Heart right ventricle (tissue), 16 donors: ENCODE data around the gene TGDS. TPM values are rescaled to one million over a fixed set of nuclear protein-coding genes. Genes with fewer than 3 reads are reported as not detected.

Source experiments
- ATAC-seq, 8 donors: fragments of 200-7000 bp; cut with Tn5 transposase; one replicate each; pipeline ENCODE4 v1.9.1; 2020; ENCODE audit warnings: mild to moderate bottlenecking in 8 of 8, moderate library complexity in 8 of 8, moderate number of reproducible peaks in 1 of 8
- DNase-seq, 2 donors: peaks; one replicate each; pipeline ENCODE4 v3.0.0-alpha.2; 2020
- H3K27ac ChIP-seq, 10 donors: fragments of 200-600 bp; sonication (generic) in 2 of 10; one replicate each; pipeline versions ENCODE4 v1.5.0 to v1.8.0; 2020 to 2022; ENCODE audit warnings: mild to moderate bottlenecking in 3 of 10
- H3K27me3 ChIP-seq, 7 donors: fragments of 200-600 bp; one replicate each; pipeline ENCODE4 v1.8.0; 2021 to 2022; ENCODE audit warnings: mild to moderate bottlenecking in 2 of 7
- H3K36me3 ChIP-seq, 9 donors: fragments of 200-600 bp; sonication (generic) in 1 of 9; one replicate each; pipeline versions ENCODE4 v1.5.0 to v1.8.0; 2020 to 2022; ENCODE audit warnings: mild to moderate bottlenecking in 2 of 9
- H3K4me1 ChIP-seq, 9 donors: fragments of 200-600 bp; sonication (generic) in 1 of 9; one replicate each; pipeline versions ENCODE4 v1.5.0 to v1.8.0; 2020 to 2022; ENCODE audit warnings: mild to moderate bottlenecking in 4 of 9
- H3K4me3 ChIP-seq, 10 donors: fragments of 200-600 bp; sonication (generic) in 2 of 10; one replicate each; pipeline versions ENCODE4 v1.5.0 to v1.8.0; 2020 to 2022; ENCODE audit warnings: mild to moderate bottlenecking in 7 of 10, moderate library complexity in 2 of 10
- H3K9me3 ChIP-seq, 11 donors: fragments of 200-600 bp in 10 of 11; sonication (generic) in 2 of 11; one replicate each; pipeline versions ENCODE4 v1.5.0 to v1.8.0; 2013 to 2022; ENCODE audit warnings: mild to moderate bottlenecking in 2 of 11, control low read depth in 1 of 11, moderate library complexity in 1 of 11
- CTCF ChIP-seq, 9 donors: fragments of 200-600 bp; sonication (generic) in 2 of 9; IDR thresholded peaks; one replicate each; pipeline versions ENCODE4 v1.5.0 to v1.8.0; 2021 to 2022; ENCODE audit warnings: antibody characterized with exemption in 9 of 9, mild to moderate bottlenecking in 5 of 9, moderate library complexity in 1 of 9
- WGBS, 2 donors: extraction: QIAGEN DNeasy Blood & Tissue Kit; methylation state at CpG; one replicate each; pipeline ENCODE4 v1.1.7; 2013; ENCODE audit warnings: inconsistent platforms in 1 of 2; 5-methylcytosine and 5-hydroxymethylcytosine counted together
- intact Hi-C, 10 donors: fragments of 100-400 bp; cut with DNase I; formaldehyde crosslinking; loops; one replicate each; pipeline versions ENCODE4 v1.11.1 to v1.14.2; 2022
- polyA plus RNA-seq, 2 donors: library from polyadenylated mRNA; stranded (reverse); fragments of 200-250 nt; gene quantifications; one replicate each; pipeline ENCODE4 v1.2.3, GENCODE V29; 2013
- total RNA-seq, 10 donors: library from RNA; stranded (reverse); fragmentation: NEBNext Ultra II Directional in 3 of 10; extraction: Animal tissue kit (Norgen Biotek cat#: 25700) in 3 of 10; gene quantifications; one replicate each; pipeline versions ENCODE4 v1.2.1 to v1.2.4, GENCODE V29; 2021 to 2023
- donor health status: Arrhythmogenic right ventricular cardiomyopathy.
- donor health status: ischemic (EF 13 %, LVEDD 7.1; RV severe dilation, severe dysfunction).
- donor health status: healthy with polysubstance abuse.
- donor health status: DM: no; HTN: yes; CAD: no.
- donor health status: DM: no; HTN: no; CAD: no.
- donor health status: ischemic (EF 25% LVEDD 6.9; RV normal size, moderate dysfunction).
- donor health status: ischemic (EF 25% LVEDD 5.7; RV mildly dilated, moderate dysfunction).
- donor health status: healthy.
- donor health status: DM: yes; HTN: yes; CAD: no.
- donor health status: Ischemic cardiomyopathy.
- donor health status: ischemic (EF 35%, LVEDD 5.7; RV mildly dilated, moderate dysfunction).
- donor health status: nonischemic (EF 11% LVEDD 7.7; RV severe dilation, severe dysfunction).
- donor health status: DM: yes; HTN: yes; CAD: no.
- donor health status: PGD.
- donor health status: ischemic (EF 29% LVEDD 5.4; RV normal size, mild dysfunction).
- donor health status: nonischemic (EF 23%, LVEDD 6.1; RV moderate dilation, normal function).

The TGDS gene
- total and polyA plus RNA-seq, 12 donors, result 3.3 to 7.3 (median 4.5) TPM

GRCh38 chr13:94583926-94584325 lies 12.0 kb downstream of the TGDS start:
- no peak for TF ChIP-seq CTCF (IDR thresholded peaks at IDR 0.05)
- no peaks in the 10 kb centered on the region for H3K27me3 ChIP-seq
- H3K27ac ChIP-seq, result no peak overlapping the region
- intact Hi-C loops, result no loop called here
- no peak for ATAC-seq
- no peak overlapping the region for H3K4me3 ChIP-seq
- no peak for DNase-seq
- peaks cover 0 to 97% (median 30%) of the 10 kb centered on the region in 9 donors for H3K36me3 ChIP-seq
- 95 to 97% methylated on average over 1 of the region's 1 CpG for WGBS, 2 donors
- H3K9me3 ChIP-seq, result no peaks in the 10 kb centered on the region
- H3K4me1 ChIP-seq, result no peaks in the 10 kb centered on the region

DNA sequence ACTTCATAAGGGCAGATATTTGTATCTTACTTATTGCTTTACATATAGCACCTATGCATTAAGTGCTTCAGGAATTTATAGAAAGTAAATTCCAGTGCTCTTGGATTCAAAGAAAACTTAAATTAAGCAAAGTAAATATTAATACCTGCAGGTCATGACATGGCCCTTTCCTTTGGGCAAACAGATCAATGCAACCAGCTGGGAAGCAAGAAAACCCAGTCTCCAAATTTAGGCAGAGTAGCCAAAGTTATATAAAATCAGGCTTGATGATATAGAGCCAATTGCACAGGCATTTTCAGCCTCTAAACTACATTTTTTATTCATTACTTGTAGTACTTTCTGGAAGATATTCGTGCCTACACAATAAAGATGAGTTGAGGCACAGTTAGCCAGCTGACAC lies 16.9 kb downstream of the TGDS start:
- WGBS, 2 donors, result 90 to 96% methylated on average over 1 of the region's 1 CpG
- intact Hi-C loops, result no loop called here
- Histone ChIP-seq H3K27ac (no peak overlapping the region), H3K9me3 (no peaks in the 10 kb centered on the region), H3K4me1 (no peaks in the 10 kb centered on the region), H3K36me3 (peaks cover 0 to 100% (median 66%) of the 10 kb centered on the region in 9 donors), H3K4me3 (no peak overlapping the region), H3K27me3 (no peaks in the 10 kb centered on the region)
- DNase-seq (no peak), ATAC-seq (no peak)
- no peak for TF ChIP-seq CTCF (IDR thresholded peaks at IDR 0.05)

DNA sequence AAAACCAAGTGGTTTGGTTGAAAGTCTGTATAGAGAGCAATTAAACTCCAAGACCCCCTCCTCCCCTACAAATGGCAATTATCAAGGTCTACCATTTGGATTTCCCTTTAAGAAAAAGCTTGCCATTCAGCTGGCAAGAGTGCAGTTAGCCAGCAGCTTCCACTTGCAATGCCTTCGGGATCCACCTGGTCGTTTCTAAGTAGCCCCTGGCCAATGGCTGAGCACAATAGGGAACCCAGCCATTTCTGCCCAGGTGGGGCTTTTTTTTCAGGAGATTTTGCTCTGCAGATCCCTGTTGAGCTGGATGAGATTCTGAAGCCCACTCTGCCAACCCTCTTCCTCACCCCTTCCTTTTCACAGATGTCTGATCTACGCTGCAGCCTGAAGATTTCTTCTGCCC lies 26.3 kb downstream of the TGDS start:
- no peak for TF ChIP-seq CTCF (IDR thresholded peaks at IDR 0.05)
- DNase-seq (no peak), ATAC-seq (no peak)
- Histone ChIP-seq H3K4me3 (no peak overlapping the region), H3K4me1 (no peaks in the 10 kb centered on the region), H3K27ac (no peak overlapping the region), H3K9me3 (no peaks in the 10 kb centered on the region), H3K27me3 (no peaks in the 10 kb centered on the region), H3K36me3 (peaks cover 0 to 65% (median 36%) of the 10 kb centered on the region in 9 donors)
- WGBS, 2 donors, result 88 to 92% methylated on average over 3 of the region's 3 CpGs
- intact Hi-C loops, result no loop called here

DNA sequence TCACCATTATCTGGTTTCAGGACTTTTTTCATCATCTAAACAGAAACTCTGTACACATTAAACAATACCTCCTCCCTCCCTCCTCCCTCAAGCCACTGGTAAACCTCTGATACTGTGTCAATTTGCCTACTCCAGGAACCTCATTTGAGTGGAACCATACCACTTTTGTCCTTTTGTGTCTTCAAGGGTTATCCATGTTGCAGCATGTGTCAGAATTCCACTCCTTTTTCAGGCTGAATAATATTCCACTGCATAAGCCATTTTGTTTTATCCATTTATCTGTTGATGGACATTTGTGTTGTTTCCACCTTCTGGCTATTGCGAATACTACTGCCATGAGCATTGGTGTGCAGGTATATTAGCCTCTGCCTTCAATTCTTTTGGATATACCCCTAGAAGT lies 27.5 kb downstream of the TGDS start:
- Histone ChIP-seq H3K27me3 (no peaks in the 10 kb centered on the region), H3K27ac (no peak overlapping the region), H3K9me3 (no peaks in the 10 kb centered on the region), H3K36me3 (peaks cover 0 to 54% (median 26%) of the 10 kb centered on the region in 9 donors), H3K4me3 (no peak overlapping the region), H3K4me1 (no peaks in the 10 kb centered on the region)
- TF ChIP-seq CTCF (IDR thresholded peaks at IDR 0.05), result no peak
- DNase-seq, result no peak
- WGBS, 2 donors, result 100% methylated on average over 1 of the region's 1 CpG
- no peak for ATAC-seq
- intact Hi-C loops, result no loop called here
